GM19238 (cell line): ENCODE results near the gene HOXA5.

ENCODE experiments used
- DNase-seq: peaks from one replicate; pipeline ENCODE4 v3.0.0; 2011; ENCODE audit warnings: low spot score; ENCODE audit not compliant: insufficient read length

HOXA5 gene

DNA sequence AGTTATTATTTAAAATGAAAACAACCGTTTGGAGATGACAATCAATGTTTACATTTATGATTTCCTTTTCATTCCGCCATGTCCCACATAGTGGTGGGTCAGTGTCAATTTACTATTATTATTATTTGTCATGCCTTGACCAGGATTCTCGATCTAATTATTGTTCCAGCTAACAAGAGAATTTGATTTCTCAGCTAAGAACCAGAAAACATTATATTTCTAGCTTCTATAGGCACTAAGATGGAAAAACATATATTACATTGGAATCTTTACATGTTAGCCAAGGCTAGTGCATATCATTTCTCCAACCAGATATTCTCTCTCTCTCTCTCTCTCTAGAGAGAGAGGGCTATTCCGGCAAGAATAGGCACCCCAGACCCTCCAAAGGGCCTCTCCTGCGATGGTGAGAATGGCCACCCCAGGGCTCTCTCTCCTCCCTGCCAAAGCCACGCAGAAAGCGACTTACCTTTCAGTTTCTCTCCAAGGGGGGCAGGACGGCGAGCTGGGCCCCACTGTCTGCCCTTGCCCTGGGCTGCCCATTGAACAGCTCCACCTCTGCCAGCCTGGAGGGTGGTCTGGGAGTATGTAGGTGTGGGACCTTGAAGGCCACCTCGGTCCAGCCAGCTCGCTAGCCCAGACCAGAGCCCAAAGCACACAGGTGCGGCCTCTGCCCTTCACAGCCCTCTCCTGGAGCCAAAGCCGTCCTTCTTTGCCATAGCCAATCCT lies 6.5 kb upstream of the HOXA5 start:
- no peak for DNase-seq

DNA sequence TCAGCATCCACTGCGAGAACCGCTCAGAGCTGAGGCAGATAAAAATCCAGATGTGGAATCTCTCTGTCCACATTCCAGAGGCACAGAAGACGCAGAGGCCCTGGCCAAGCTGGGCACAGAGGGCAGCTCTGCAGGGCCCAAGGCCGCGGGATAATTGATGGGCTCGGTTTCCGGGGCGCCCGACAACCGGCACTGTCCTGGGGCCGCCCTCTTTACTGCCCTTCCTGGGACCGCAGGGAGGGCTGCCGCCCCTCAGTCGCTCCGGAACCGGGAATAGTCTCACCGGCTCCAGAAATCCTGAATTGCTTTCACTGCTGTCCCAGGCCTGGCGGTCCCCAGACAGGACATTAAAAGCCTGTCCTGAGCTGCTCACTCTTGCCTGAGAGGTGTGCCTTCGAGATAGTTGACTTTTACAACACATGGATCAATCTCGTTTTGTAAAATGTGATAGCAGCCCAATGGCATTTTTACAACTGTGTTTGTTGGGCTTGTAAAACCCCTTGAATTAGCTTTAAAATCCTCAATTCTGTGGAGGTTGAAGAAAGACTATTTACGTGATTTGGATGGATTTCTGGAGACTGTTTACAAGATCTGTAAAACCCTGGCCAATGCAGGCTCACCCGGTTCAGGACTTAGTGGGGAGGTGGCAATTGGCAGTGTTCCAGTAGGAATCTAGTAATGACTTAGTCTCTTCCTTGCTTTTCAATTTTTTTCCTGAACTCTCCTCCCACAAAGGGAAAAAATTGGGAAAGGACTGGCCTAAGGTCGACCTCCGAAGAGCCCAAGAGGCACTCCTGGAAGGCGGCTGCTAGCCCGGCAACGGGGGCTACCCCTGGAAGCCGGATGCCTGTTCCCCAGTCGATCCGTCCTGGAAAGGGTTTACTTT lies 5.5 kb upstream of the HOXA5 start:
- no peak for DNase-seq

GRCh38 chr7:27148031-27148755 lies 4.7 kb upstream of the HOXA5 start:
- no peak for DNase-seq

GRCh38 chr7:27147199-27148030 lies 3.9 kb upstream of the HOXA5 start, which contains the start of gene HOXA6:
TSS of gene HOXA6 (minus strand) at chr7:27147774. CDS start at chr7:27147749, 25 bp downstream.
- DNase-seq, result no peak

- DNase-seq, result no peak
Observed at GRCh38 chr7:27146491-27147198, 3.2 kb upstream of the HOXA5 start.

DNA sequence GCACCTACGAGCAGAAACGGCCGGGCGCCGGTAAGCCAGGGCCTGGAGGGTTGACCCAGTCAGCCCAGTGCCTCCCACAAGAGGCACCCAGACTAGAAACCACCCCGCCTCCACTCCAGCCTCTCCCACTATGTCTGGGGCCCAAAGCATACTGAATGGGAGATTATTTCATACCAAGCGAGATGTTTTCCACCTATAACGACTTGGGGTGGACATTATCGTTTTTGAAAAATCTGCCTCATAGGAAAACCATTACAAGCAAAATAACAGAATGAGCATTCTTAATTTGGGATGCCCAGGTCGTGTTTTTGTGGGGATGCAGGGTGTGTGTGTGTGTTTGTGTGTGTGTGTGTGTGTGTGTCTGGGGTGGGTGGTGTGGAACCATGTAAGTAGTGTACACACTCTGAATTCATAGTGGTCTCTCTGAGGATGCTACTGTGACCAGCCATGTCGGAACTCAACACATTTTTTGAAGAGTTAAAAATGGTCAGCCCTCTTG lies 2.5 kb upstream of the HOXA5 start:
- DNase-seq, result no peak

GRCh38 chr7:27145165-27145913 lies 1.9 kb upstream of the HOXA5 start:
- DNase-seq, result no peak

GRCh38 chr7:27144781-27145164 lies 1.3 kb upstream of the HOXA5 start:
- no peak for DNase-seq

DNA sequence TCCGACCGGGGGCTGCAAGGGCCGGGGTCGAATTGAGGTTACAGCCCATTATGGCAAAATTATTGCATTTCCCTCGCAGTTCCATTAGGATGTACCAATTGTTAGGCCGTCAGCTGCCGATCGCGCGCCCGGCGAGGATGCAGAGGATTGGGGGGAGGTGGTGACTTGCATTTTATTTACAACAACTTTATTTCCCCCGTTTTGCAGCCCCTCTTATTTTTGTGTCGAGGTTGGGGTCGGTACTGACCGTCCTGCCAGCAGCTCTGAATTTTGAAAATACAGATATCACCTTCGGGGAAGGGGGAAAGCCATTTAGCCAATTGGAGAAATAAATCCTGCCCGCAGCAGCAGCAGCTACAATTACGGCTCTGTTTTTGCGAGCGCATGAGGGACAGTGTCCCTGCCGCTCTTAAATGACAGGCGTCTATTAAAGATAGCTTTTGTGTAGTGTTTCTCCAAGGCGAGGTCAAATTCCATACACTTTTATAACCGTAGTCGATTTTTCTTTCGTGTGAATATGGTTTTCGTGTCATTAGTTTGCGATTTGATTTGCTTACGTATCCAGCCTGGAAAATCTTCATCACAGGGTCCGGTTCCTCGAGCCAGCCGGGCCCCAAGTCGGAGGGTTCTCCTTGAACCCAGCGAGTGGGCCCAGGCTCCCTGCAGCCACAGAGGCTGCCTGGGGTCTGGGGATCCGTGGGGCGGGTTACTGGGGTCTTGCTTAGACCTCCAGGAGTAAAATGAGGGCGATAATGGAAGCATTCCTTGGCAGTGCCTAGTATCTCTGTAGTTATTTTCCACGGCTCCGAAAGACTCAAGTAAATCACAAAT lies 684 bp upstream of the HOXA5 start:
- DNase-seq, result no peak

DNA sequence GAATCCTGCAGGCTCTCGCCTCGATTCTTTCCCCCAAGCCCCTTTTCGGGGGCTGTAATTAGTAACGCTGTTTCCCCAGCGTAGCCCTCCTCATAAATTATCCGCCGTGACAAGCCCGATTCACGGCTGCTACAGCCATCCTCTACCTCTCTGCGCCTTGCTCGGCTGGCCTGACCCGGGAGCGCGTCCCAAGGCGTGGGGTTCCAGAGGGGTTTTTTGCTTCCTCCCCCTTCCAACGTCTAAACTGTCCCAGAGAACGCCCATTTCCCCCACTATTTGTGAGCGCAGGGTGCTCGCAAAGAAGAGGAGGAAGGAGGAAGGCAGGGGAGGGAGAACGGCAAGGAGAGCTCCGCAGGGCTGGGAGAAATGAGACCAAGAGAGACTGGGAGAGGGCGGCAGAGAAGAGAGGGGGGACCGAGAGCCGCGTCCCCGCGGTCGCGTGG lies 880 bp downstream of the HOXA5 start:
- DNase-seq, result no peak

GRCh38 chr7:27141923-27142579 lies 1.4 kb downstream of the HOXA5 start:
- DNase-seq, result no peak

- DNase-seq, result no peak
Observed at GRCh38 chr7:27141137-27141922, 2.2 kb downstream of the HOXA5 start.

DNA sequence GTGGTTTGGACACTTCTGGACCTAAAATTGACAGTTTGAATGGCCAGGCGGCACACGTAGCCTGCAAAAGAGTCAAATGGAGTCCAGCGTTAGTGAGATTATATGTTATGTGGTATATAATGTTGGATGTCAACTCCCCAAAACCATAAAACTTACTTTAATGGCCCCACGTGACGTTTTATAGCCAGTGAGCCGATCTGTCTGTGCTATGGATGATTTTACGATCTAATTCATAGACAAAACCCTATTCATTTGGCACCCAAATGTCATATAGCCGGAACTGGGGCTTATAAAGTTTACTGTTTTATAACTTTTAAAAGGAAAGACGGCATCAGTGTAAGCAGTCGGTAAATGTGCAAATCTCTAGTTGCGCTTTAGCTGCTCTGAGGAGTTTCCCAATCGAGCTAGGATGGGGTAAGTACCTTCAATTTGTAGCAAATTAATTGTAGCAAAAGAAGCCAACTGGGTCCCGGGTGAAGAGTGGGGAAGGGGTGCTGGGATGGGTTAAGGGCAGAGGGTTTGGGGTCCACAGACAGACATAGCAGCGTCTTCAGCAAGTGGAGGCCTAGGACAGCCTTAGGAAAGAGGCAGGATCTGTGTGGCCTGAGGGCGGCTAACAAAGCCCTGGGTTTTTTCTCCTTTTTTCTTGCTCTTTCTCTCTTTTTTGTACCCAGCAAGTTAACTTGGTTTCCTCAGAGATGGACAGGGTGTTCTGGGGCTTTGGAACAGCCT lies 3.2 kb downstream of the HOXA5 start:
- DNase-seq, result no peak

- DNase-seq, result no peak
Observed at GRCh38 chr7:27139334-27140125, 4.0 kb downstream of the HOXA5 start.

DNA sequence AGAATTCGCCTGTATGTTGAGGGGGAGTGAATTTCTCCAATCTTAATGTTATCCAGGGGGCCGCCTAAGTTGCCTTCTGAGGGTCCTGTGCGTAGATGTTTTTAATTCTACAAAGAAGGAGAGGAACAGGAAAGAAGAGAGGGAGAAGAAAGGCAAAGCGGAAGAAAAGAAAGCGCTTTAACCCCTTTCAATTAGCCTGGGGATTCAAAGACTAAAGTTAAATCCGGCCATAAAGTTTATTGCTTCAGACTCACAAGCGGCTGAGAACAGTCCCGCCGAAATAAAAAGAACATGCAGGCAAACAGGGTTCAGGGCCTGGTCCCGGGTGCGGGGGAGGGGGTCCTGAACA lies 4.5 kb downstream of the HOXA5 start:
- DNase-seq, result no peak

GRCh38 chr7:27138472-27138871 lies 5.0 kb downstream of the HOXA5 start:
- no peak for DNase-seq
